Right atrium auricular region (tissue), 2 donors: ENCODE results near the gene PGF. TPM values are rescaled to one million over a fixed set of nuclear protein-coding genes. Genes with fewer than 3 reads are reported as not detected.

Experiments
- DNase-seq: peaks from one replicate; pipeline ENCODE4 v3.0.0-alpha.2; 2019; ENCODE audit warnings: low spot score
- H3K27ac ChIP-seq, 2 donors: fragments of 200-600 bp; sonication (generic); 1 replicate in 1 of 2; 2 replicates in 1 of 2; pipeline ENCODE4 v1.5.1; 2016 to 2019
- H3K27me3 ChIP-seq, 2 donors: fragments of 200-600 bp; sonication (generic); one replicate each; pipeline versions ENCODE4 v1.5.1 to v1.6.0; 2017 to 2019
- H3K36me3 ChIP-seq: fragments of 200-600 bp; sonication (generic); one replicate; pipeline ENCODE4 v1.5.1; 2016
- H3K4me1 ChIP-seq, 2 donors: fragments of 200-600 bp; sonication (generic); one replicate each; pipeline versions ENCODE4 v1.5.1 to v1.6.0; 2017 to 2019
- H3K4me3 ChIP-seq, 2 donors: fragments of 200-600 bp; sonication (generic); 1 replicate in 1 of 2; 2 replicates in 1 of 2; pipeline ENCODE4 v1.5.1; 2017 to 2019; ENCODE audit warnings: mild to moderate bottlenecking in 1 of 2, moderate library complexity in 1 of 2
- H3K9me3 ChIP-seq, 2 donors: fragments of 200-600 bp; sonication (generic); one replicate each; pipeline ENCODE4 v1.5.1; 2019
- total RNA-seq, 2 donors: library from RNA; depleted of rRNA; stranded (reverse); fragments of >200 nt; gene quantifications; one replicate each; pipeline ENCODE4 v1.1.0, GENCODE V29; 2016
- TF ChIP-seq, protein P1 (sequence below), 2 donors: fragments of 200-600 bp; sonication (generic); IDR thresholded peaks; one replicate each; pipeline ENCODE4 v1.5.1; 2019; ENCODE audit warnings: antibody characterized with exemption in 2 of 2

The PGF gene
- total RNA-seq, 2 donors from 2014 or later = 3.3 to 7.0 TPM

DNA sequence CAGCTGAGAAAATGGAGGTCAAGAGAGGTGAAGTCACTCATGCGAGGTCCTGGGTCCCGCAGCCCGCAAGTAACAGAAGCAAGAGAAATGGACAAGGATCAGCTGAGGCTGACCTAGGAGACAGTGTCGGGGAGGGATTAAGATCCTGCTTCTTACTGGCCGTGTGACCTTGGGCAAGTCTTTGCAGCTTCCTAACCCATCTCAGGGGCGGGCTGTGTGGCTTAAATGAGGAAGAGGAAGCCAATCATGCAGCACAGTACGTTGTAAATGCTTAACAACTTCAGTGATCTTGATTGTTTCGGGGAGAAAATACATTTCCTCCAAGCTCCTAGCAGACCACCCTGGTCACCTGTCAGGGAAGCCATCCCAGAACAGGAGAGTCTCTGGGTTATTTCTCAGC lies 7.1 kb upstream of the PGF start:
- Histone ChIP-seq H3K27ac (no peak overlapping the region), H3K27me3 (no peaks in the 10 kb centered on the region), H3K4me1 (peaks cover 0 to 20% of the 10 kb centered on the region in 2 donors), H3K4me3 (no peak overlapping the region), H3K9me3 (no peaks in the 10 kb centered on the region), H3K36me3 (no peaks in the 10 kb centered on the region)
- DNase-seq = no peak
- TF ChIP-seq, protein P1, sequence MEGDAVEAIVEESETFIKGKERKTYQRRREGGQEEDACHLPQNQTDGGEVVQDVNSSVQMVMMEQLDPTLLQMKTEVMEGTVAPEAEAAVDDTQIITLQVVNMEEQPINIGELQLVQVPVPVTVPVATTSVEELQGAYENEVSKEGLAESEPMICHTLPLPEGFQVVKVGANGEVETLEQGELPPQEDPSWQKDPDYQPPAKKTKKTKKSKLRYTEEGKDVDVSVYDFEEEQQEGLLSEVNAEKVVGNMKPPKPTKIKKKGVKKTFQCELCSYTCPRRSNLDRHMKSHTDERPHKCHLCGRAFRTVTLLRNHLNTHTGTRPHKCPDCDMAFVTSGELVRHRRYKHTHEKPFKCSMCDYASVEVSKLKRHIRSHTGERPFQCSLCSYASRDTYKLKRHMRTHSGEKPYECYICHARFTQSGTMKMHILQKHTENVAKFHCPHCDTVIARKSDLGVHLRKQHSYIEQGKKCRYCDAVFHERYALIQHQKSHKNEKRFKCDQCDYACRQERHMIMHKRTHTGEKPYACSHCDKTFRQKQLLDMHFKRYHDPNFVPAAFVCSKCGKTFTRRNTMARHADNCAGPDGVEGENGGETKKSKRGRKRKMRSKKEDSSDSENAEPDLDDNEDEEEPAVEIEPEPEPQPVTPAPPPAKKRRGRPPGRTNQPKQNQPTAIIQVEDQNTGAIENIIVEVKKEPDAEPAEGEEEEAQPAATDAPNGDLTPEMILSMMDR (IDR thresholded peaks at IDR 0.05) = no peak

DNA sequence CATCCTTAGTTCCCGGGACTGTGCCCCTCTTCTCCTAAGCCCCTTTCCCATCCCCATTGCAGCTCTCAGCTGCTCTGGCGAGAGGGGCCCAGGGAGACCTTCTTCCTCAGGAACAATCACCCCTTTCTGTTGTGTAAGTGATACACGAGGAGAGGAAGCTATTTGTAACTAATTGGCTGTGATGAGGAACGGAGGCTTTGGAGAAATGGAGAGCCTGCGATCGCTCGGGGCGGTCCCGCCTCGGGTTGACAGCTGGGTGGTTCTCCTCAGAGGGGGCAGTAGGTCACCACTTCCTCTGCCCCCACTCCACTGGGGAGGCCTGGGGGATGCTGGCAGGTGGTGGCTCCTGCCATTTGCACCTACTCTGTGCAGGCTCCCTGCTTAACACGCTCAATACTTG lies 6.6 kb upstream of the PGF start:
- H3K9me3 ChIP-seq = no peaks in the 10 kb centered on the region
- TF ChIP-seq, protein P1 (IDR thresholded peaks at IDR 0.05) = no peak
- H3K27ac ChIP-seq = no peak overlapping the region
- no peaks in the 10 kb centered on the region for H3K27me3 ChIP-seq
- H3K36me3 ChIP-seq = no peaks in the 10 kb centered on the region
- no peak overlapping the region for H3K4me3 ChIP-seq
- H3K4me1 ChIP-seq = peaks cover 0 to 20% of the 10 kb centered on the region in 2 donors
- no peak for DNase-seq

DNA sequence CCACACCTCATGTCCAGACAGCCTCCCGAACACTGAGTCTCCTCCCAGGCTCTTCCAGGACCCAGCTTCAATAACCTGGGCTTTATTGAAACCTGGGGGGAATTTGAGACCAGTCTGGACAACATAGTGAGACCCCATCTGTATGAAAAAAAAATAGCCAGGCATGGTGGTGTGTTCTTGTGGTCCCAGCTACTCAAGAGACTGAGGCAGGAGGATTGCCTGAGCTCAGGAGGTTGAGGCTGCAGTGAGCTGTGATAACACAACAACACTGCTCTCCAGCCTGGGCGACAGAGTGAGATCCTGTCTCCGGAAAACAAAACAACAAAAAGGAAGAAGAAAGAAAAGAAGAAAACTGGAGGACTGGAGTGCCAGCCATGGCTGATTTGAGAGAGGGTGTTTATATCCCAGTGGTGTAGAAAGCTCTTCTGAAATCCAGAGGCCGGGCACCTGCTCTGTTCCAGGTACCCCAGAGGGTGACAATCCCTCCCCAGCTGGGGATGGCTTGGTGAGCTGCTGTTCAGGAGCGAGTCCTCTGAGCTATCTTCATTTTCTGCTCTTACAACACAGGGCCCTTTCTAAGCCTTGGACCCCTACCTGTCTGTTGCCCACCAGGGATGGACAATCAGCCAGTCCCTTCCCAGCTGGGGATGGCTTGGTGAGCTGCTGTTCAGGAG lies 6.0 kb upstream of the PGF start:
- peaks cover 0 to 20% of the 10 kb centered on the region in 2 donors for H3K4me1 ChIP-seq
- H3K9me3 ChIP-seq = no peaks in the 10 kb centered on the region
- DNase-seq = no peak
- no peak overlapping the region for H3K4me3 ChIP-seq
- H3K36me3 ChIP-seq = no peaks in the 10 kb centered on the region
- H3K27me3 ChIP-seq = no peaks in the 10 kb centered on the region
- H3K27ac ChIP-seq = no peak overlapping the region
- TF ChIP-seq, protein P1 (IDR thresholded peaks at IDR 0.05) = no peak

- no peaks in the 10 kb centered on the region for H3K9me3 ChIP-seq
- no peak overlapping the region for H3K27ac ChIP-seq
- H3K36me3 ChIP-seq = no peaks in the 10 kb centered on the region
- H3K4me1 ChIP-seq = peaks cover 0 to 20% of the 10 kb centered on the region in 2 donors
- H3K27me3 ChIP-seq = no peaks in the 10 kb centered on the region
- H3K4me3 ChIP-seq = no peak overlapping the region
- DNase-seq = no peak
- TF ChIP-seq, protein P1 (IDR thresholded peaks at IDR 0.05) = no peak
Observed at GRCh38 chr14:74960736-74961135, 5.3 kb upstream of the PGF start.

GRCh38 chr14:74959596-74960180 lies 4.3 kb upstream of the PGF start:
- Histone ChIP-seq H3K27me3 (no peaks in the 10 kb centered on the region), H3K27ac (no peak overlapping the region), H3K36me3 (no peaks in the 10 kb centered on the region), H3K4me3 (no peak overlapping the region), H3K4me1 (peaks cover 0 to 21% of the 10 kb centered on the region in 2 donors), H3K9me3 (no peaks in the 10 kb centered on the region)
- TF ChIP-seq, protein P1 (IDR thresholded peaks at IDR 0.05) = no peak
- DNase-seq = no peak
